Natural killer cell treated with Interleukin-12 subunit alpha and Interleukin-12 subunit beta and Interleukin-15 and Interleukin-18, amount 100 ng/mL, for 72 hours (primary cell): ENCODE measurements around the gene WARS2. TPM values are rescaled to one million over a fixed set of nuclear protein-coding genes. Genes with fewer than 3 reads are reported as not detected.

Experiments used
- ATAC-seq, 2 donors: fragments of 150-1000 bp; cut with Tn5 transposase in 1 of 2; sonication (Bioruptor Pico), chemical (Tn5 transposase) in 1 of 2; 2 replicates each; pipeline ENCODE4 v1.10.0; 2021
- DNase-seq: peaks from one replicate; pipeline ENCODE4 v3.0.0; 2022; ENCODE audit warnings: low spot score
- H3K27ac Mint-ChIP-seq, 2 donors: 1 replicate in 1 of 2; 2 replicates in 1 of 2; pipeline ENCODE4 v1.8.0; 2022; ENCODE audit warnings: mixed read lengths in 2 of 2, mild to moderate bottlenecking in 1 of 2, moderate library complexity in 1 of 2
- H3K27me3 Mint-ChIP-seq, 2 donors: 1 replicate in 1 of 2; 2 replicates in 1 of 2; pipeline ENCODE4 v1.8.0; 2022; ENCODE audit warnings: mixed read lengths in 2 of 2
- H3K36me3 Mint-ChIP-seq: one replicate; pipeline ENCODE4 v1.8.0; 2022; ENCODE audit warnings: mixed read lengths
- H3K4me1 Mint-ChIP-seq, 2 donors: 1 replicate in 1 of 2; 2 replicates in 1 of 2; pipeline ENCODE4 v1.8.0; 2022; ENCODE audit warnings: low read depth in 2 of 2, mixed read lengths in 2 of 2, mild to moderate bottlenecking in 1 of 2
- H3K4me3 Mint-ChIP-seq: one replicate; pipeline ENCODE4 v1.8.0; 2022; ENCODE audit warnings: mixed read lengths
- H3K9me3 Mint-ChIP-seq: 2 replicates; pipeline ENCODE4 v1.8.0; 2022; ENCODE audit warnings: mixed read lengths
- total RNA-seq, 2 donors: library from RNA; stranded (reverse); gene quantifications; one replicate each; pipeline ENCODE4 v1.2.3, GENCODE V29; 2022

Gene WARS2
- total RNA-seq, 2 donors from 2014 or later = 14.3 to 17.1 TPM

DNA sequence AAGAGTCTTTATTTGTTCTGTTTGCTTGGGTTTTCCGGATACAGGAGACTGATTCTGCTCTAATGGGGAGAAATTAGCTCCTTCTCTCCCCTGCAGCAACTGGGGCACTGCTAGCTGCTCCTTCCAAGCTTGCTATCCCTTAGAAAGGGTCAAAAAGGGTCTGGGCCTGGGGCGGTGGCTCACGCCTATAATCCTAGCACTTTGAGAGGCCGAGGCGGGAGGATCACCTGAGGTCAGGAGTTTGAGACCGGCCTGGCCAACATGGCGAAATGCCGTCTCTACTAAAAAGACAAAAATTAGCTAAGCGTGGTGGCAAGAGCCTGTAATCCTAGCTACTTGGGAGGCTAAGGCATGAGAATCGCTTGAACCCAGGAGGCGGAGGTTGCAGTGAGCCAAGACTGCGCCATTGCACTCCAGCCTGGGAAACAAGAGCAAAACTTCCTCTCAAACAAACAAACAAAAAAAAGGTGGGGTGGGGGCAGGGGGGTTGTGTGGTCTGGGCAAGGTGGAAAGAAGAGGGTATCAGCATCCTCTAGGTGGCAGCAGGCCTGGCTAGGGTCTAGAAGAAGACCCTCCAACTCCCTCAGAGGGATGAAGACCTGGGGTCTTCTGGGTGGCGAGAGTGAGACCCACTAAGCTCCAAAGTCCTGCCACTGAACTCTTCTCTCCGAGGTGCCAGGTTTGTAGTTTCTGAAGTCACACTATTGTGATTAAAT lies 136.9 kb downstream of the WARS2 start:
- peaks cover 13% of the 10 kb centered on the region for H3K36me3 Mint-ChIP-seq
- peaks cover 3% of the 10 kb centered on the region for H3K9me3 Mint-ChIP-seq
- no peak overlapping the region for H3K27ac Mint-ChIP-seq
- DNase-seq (peak; percentile 26), ATAC-seq (no peak)
- peaks cover 12 to 15% of the 10 kb centered on the region in 2 donors for H3K4me1 Mint-ChIP-seq
- H3K4me3 Mint-ChIP-seq = no peak overlapping the region
- H3K27me3 Mint-ChIP-seq = peaks cover 49 to 71% of the 10 kb centered on the region in 2 donors

DNA sequence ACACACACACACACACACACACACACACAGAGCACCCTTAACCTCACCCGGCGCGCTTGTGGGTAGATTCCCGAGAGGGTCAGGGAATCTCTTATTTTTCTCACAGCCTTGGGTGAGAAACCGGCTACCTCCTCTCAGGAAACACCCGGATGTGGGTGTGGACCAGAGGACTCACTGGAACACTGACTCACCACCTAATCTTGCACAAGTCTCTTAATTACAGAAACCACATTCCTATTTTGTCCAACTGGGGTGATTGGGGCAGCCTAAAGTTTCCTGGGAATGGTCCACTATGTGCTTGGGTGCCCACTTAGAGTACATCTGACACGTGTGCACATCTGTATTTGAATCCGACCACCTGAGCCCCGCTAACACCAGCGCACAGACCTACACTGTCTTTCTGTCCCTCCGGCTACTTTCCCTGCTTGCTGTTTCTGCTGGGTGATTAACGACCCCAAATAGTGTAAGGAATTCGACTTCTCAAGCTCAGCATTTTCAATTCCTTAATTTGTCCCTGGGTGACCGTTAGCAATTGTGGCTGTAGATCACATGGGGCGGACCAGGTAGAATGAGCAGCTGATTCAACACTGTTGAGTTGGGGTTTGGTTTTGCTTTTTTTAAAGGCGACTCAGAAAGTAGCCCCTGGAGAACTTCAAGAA lies 138.3 kb downstream of the WARS2 start:
- Mint-ChIP-seq H3K4me3 (peak overlapping the region; percentile 67), H3K9me3 (peaks cover 6% of the 10 kb centered on the region), H3K27ac (no peak overlapping the region), H3K36me3 (peaks cover 14% of the 10 kb centered on the region), H3K27me3 (peaks cover 55 to 76% of the 10 kb centered on the region in 2 donors), H3K4me1 (peaks cover 8 to 13% of the 10 kb centered on the region in 2 donors)
- no peak for DNase-seq
- ATAC-seq = peak; percentile 48 to 51

DNA sequence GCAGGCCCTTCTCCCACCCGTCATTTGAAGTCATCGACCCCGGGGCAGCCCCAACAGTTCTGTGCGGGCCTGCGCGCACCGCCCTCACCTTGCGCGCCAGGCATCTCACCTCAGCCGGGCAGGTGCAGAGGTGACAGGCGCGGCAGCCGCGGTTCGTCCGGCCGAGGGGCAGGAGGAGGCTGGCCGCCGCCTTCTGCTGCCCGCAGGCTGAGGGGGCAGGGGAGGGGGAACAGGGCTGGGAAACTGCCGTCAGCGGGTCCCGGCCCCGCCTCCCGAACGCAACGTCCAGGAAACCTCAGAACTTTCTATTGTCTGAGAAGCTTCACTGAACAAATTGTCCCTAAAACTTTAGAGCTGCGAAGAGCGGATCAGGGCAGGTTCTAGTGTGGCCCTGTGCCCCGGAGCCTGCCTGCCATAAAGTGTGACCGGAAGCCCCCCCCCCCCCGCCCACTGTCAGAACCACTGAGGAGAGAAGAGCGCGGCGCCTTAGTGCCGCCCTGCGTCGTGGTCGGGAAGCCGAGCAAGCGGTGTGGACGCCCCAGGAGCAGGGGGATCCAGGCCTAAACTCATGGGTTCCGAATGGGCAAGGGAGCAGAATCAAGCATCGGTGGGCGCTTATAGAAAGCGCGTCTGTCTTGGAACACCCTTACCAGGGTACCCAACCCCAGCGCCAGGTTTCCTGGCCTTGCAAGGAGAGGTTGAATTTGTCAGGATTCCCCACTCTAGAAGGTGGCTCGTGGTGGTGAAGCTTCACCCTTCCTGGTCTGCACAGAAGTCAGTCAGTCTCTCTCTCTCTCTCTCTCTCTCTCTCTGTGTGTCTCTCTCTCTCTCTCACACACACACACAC lies 139.0 kb downstream of the WARS2 start:
- DNase-seq = no peak
- H3K36me3 Mint-ChIP-seq = peaks cover 14% of the 10 kb centered on the region
- no peak overlapping the region for H3K27ac Mint-ChIP-seq
- peak overlapping the region; percentile 67 for H3K4me3 Mint-ChIP-seq
- H3K4me1 Mint-ChIP-seq = peaks cover 8 to 13% of the 10 kb centered on the region in 2 donors
- peaks cover 55 to 82% of the 10 kb centered on the region in 2 donors for H3K27me3 Mint-ChIP-seq
- H3K9me3 Mint-ChIP-seq = peaks cover 6% of the 10 kb centered on the region
- peak in 1 of 2 donors; percentile 15 for ATAC-seq

DNA sequence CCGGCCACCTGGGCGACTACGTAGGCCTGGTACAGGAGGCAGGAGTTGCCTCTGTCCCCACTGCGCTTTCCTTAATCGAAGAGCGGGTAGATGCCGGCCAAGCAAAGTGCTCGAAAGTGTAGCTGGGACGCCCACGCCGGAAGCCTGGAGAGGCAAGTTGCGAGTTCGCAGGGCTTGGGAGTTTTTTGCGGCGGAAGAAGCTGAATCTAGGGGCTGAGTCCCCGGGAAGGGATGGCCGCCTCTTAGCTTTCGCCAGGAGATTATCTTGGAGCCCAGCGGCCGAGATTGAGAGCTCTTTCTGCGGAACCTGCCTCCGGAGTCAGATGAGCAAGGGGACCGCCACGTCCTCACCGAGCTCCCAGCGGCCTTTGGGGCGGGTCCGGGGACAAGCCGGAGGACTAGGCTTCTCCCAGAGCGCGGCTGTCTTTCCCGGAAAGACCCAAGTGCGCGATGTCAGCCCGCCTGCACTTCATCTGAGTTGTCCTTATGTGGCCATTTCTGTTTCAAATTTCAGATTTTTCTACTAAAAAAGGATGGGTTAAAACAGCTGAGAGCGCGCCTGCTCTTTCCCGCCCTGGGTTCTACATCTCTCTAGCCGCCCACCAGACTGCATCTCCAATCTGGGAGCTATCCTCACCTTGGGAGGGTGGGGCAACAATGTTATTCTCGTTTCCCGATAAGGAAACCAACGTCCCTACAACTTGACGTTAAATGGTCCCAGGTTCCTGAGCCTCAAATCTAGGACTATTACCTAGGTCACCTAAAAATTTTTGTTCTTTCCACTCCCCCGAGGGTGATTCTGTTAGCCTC lies 139.9 kb downstream of the WARS2 start:
- Mint-ChIP-seq H3K36me3 (peaks cover 11% of the 10 kb centered on the region), H3K27ac (no peak overlapping the region), H3K4me1 (peaks cover 8 to 10% of the 10 kb centered on the region in 2 donors), H3K27me3 (peaks cover 55 to 80% of the 10 kb centered on the region in 2 donors), H3K4me3 (peak overlapping the region; percentile 42), H3K9me3 (peaks cover 3% of the 10 kb centered on the region)
- DNase-seq (no peak), ATAC-seq (no peak)

DNA sequence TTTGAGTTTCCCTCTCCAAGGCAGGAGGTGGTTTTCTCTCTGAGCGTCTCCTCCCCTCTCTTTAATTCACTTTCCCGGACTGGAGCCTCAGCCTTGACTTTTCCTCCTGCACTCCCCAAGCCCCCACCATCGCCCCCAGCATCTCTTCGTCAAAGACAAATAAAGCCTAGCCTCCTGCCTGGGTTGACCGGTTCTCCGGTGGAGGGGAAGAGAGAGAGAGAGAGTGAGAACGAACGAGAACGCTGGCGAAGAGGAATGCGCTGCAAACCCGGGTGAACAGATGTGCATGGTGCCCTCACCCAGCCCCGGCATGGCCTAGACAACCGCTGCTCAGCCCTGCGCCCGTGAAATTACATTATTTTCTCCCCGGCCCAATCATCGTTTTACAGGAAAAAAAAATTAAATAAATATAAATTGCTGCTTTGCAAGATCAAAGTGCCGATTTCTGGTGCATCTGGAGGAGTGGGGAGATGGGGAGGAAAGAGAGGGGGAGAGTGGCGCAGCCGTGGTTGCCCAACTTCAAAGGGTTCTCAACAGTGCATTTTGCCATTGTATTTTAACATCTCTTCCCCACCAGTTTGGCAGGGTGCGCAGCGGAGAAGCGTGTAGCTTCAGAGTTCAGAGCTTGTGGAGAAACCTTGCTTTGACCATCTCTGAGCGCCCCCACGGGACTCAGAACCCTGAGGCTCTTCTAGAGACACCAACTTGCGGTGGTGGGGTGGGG lies 140.9 kb downstream of the WARS2 start:
- peak overlapping the region; percentile 42 for H3K4me3 Mint-ChIP-seq
- no peak for ATAC-seq
- H3K27me3 Mint-ChIP-seq = peaks cover 56 to 78% of the 10 kb centered on the region in 2 donors
- H3K36me3 Mint-ChIP-seq = peaks cover 9% of the 10 kb centered on the region
- DNase-seq = no peak
- peaks cover 3% of the 10 kb centered on the region for H3K9me3 Mint-ChIP-seq
- H3K4me1 Mint-ChIP-seq = peaks cover 8 to 10% of the 10 kb centered on the region in 2 donors
- H3K27ac Mint-ChIP-seq = no peak overlapping the region

DNA sequence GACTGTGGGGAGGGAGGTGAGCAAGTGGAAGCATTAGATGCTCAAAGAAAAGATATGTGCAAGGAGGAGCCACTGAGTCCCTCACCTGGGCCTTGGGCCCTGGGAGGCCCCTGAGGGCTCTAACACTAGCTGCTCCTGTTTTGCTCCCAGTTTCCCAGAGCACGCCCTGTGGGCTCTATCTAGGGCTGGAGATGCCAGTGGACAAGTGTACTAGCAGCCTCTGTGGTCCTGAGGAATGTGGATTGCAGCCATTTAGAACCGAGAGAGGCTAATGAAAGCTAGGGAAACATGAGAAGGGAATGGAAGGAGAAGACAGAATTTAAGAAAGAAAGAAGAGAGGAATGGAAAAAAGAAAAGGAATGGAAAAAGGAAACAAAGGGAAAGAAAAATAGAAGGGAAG lies 142.3 kb downstream of the WARS2 start:
- ATAC-seq = no peak
- Mint-ChIP-seq H3K36me3 (peaks cover 14% of the 10 kb centered on the region), H3K27me3 (peaks cover 55 to 78% of the 10 kb centered on the region in 2 donors), H3K4me3 (no peak overlapping the region), H3K4me1 (peaks cover 8 to 10% of the 10 kb centered on the region in 2 donors), H3K9me3 (peaks cover 3% of the 10 kb centered on the region), H3K27ac (no peak overlapping the region)
- no peak for DNase-seq

DNA sequence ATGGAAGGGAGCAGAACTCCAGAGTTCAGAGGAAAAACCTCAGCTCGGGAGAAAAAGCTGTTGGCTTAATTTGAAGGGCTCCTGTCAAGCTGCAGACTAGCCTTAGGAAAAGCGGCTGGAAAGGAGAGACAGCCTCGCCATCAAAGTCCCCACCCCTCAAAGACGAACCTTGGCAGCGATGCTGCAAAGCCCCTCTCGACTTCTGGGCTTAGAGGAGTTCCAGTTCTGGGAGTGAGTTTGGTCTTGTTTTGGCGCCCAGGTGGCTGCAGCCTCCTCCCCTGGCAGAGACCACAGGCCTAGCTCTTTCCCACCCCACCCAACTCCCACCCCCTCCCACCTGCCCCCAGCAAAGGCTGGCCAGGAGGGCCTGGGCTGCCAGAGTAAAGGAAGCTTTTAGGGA lies 143.2 kb downstream of the WARS2 start:
- no peak overlapping the region for H3K4me3 Mint-ChIP-seq
- ATAC-seq (no peak), DNase-seq (no peak)
- H3K27ac Mint-ChIP-seq = no peak overlapping the region
- peaks cover 5 to 10% of the 10 kb centered on the region in 2 donors for H3K4me1 Mint-ChIP-seq
- peaks cover 3% of the 10 kb centered on the region for H3K9me3 Mint-ChIP-seq
- H3K36me3 Mint-ChIP-seq = peaks cover 13% of the 10 kb centered on the region
- peaks cover 51 to 72% of the 10 kb centered on the region in 2 donors for H3K27me3 Mint-ChIP-seq

DNA sequence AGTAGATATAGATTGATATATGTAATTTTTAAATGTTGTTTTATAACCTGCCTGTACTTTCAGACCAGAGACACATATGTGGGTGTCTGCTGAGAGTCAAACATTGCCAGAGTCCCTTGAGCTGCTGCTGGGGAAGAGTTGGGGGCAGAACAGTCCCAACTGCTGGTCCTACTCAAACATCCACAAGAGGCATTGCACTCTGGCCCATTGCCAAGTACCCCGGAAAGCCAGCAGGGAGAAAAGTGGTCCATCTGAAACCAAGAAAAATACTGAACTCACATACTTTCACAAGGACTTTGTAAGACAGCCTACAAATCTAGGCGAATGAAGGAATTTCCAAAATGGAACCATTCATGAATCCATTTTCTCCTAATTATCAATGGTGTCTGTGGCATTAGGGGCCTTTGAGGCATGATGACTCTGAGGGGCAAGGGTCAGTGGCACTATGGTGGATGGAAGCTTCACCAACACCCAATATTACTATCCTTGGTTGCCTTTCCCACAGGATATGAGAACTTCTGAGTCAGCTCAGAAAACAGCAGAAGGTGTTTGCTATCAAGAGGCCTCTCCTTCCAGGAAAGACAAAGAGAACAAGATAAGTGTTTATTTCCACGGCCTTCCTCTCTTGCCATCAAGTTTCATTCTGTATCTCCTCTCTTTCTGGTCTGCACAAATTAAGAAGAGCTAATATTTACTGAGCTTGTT lies 145.0 kb downstream of the WARS2 start:
- DNase-seq (no peak), ATAC-seq (no peak)
- Mint-ChIP-seq H3K27me3 (peaks cover 62 to 84% of the 10 kb centered on the region in 2 donors), H3K4me3 (no peak overlapping the region), H3K9me3 (peaks cover 3% of the 10 kb centered on the region), H3K27ac (no peak overlapping the region), H3K36me3 (peaks cover 15% of the 10 kb centered on the region), H3K4me1 (peaks cover 0 to 8% of the 10 kb centered on the region in 2 donors)

DNA sequence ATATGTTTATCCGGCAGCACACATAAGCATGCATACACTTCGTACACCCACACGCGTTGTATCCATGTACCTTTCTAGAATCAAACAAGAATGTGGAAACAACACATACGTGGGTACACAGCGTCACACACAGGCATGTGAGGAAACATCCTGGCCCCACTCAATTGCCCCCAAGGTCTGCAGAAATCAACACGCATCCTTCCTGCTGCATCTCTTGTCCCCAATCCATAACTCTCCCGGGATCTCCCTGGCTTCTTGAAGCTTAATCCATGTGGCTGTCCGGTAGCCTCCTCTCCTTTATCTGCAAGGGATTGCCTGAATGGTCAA lies 146.8 kb downstream of the WARS2 start:
- ATAC-seq = no peak
- Mint-ChIP-seq H3K27ac (no peak overlapping the region), H3K4me1 (peaks cover 0 to 4% of the 10 kb centered on the region in 2 donors)

DNA sequence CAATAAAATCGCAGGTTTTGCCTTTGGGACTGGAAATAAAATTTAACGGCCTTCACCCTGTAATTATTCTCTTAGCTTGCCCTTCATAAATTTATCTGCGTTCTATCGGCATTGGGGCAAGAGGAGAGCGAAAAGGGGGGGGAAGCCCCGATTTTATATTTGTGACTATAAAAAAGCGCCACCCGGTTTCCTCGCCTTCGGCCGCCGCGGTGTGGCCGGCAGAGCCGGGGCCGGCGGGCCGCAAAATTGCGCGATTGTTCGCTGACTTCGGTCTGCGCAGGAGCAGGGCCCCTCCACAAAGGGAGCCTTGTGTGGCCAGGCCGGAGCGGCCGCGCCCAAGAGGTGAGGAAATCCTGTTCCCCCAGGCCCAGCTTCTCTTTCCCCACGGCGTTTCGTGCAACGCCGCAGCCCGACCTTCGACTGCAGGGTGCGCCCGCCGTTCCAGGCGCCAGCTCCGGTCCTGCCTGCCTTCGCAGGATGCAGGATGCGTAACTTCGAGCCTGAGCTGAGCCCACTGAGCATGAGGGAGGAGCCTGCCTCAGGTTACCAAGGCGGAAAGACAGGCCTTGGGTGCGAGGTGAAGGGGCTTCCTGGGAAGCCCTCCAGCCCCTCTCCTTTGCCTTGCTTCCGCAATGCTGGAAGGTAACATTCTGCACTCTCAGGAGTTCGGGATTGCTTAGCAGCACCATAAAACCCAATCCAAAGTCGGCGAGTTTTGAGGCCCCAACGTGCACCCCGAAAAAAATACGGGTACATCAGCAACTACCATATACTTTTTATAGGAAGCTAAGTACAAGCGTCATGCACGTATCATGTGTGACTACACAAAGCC lies 147.4 kb downstream of the WARS2 start:
- no peak overlapping the region for H3K27ac Mint-ChIP-seq
- no peak for DNase-seq
- no peak overlapping the region for H3K4me3 Mint-ChIP-seq
- peaks cover 12% of the 10 kb centered on the region for H3K36me3 Mint-ChIP-seq
- H3K27me3 Mint-ChIP-seq = peaks cover 51 to 85% of the 10 kb centered on the region in 2 donors
- H3K9me3 Mint-ChIP-seq = peaks cover under 1% of the 10 kb centered on the region
- ATAC-seq = no peak
- peaks cover 0 to 4% of the 10 kb centered on the region in 2 donors for H3K4me1 Mint-ChIP-seq

More for the DNA sequence above, 146.8 kb downstream of the WARS2 start:
- H3K4me3 Mint-ChIP-seq = no peak overlapping the region
- H3K9me3 Mint-ChIP-seq = peaks cover 3% of the 10 kb centered on the region
- H3K27me3 Mint-ChIP-seq = peaks cover 55 to 85% of the 10 kb centered on the region in 2 donors
- peaks cover 15% of the 10 kb centered on the region for H3K36me3 Mint-ChIP-seq
- no peak for DNase-seq

DNA sequence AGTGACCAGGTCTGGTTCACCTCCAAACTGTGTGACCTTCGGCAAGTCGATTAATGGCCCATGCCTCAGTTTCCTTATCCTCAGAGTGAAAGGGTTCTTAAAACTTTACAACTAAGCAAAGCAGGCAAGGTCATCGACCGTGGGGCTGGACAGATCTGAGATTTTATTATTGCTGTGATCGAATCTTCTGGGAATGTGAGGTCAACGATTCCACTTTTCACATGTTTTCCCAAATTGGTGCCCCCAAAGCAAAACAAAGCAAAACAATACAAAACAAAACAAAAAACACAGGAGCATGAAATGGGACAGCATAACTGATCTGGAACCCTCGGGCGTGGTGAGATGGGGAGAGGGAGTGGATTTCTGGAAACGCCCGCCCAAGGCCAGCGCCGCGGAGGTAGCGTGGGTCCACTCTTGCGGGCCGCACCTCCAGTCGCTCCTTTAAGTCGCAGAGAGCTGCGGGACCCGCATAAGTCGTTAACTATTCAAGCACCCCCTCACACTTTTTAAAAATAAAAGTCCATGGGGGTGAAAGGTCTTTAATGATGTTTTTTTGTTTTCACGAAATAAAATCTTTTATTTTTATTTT lies 148.1 kb downstream of the WARS2 start:
- H3K9me3 Mint-ChIP-seq = no peaks in the 10 kb centered on the region
- peaks cover 11% of the 10 kb centered on the region for H3K36me3 Mint-ChIP-seq
- DNase-seq (no peak), ATAC-seq (no peak)
- H3K27me3 Mint-ChIP-seq = peaks cover 47 to 82% of the 10 kb centered on the region in 2 donors
- H3K4me3 Mint-ChIP-seq = no peak overlapping the region
- no peak overlapping the region for H3K27ac Mint-ChIP-seq
- peaks cover 0 to 4% of the 10 kb centered on the region in 2 donors for H3K4me1 Mint-ChIP-seq
